Endothelial cell of umbilical vein (primary cell): ENCODE measurements around the gene JSRP1. TPM values are rescaled to one million over a fixed set of nuclear protein-coding genes. Genes with fewer than 3 reads are reported as not detected.

Source experiments
- BruUV-seq: library from RNA; stranded (reverse); fragments of 400-500 nt; replicated peaks from 2 replicates; lab custom pipeline; 2021; lab: Mats Ljungman, UMichigan
- CTCF ChIA-PET: fragments of 300-600, 350-600 bp; sonication (Branson Sonifier 250); formaldehyde crosslinking; loops from one replicate; lab custom pipeline; 2021; ENCODE audit warnings: antibody characterized with exemption, inconsistent platforms; lab: Charles Lee
- POLR2A ChIA-PET: fragments of 300-600, 350-600 bp; sonication (Branson Sonifier 250); formaldehyde crosslinking; loops from one replicate; lab custom pipeline; 2021; ENCODE audit warnings: antibody characterized with exemption, inconsistent platforms; lab: Charles Lee
- DNase-seq: peaks from one replicate; pipeline ENCODE4 v3.0.0-alpha.2; 2011; ENCODE audit warnings: low read depth, low spot score
- FAIRE-seq: peaks from 2 replicates; lab custom pipeline; 2011; peaks lifted over from hg19 to GRCh38; lab: Jason Lieb, UNC
- H2AFZ ChIP-seq: 2 replicates; pipeline ENCODE4 v1.6.0; 2012; ENCODE audit warnings: low read depth, low read length, control low read depth, inconsistent platforms
- H3K27ac ChIP-seq: 2 replicates; pipeline ENCODE4 v1.5.1; 2011; ENCODE audit warnings: low read depth, mild to moderate bottlenecking, control low read depth, low read length, moderate library complexity; ENCODE audit not compliant: insufficient read depth
- H3K27me3 ChIP-seq, 2 experiments: 2 replicates each; pipeline versions ENCODE4 v1.6.0 to v1.6.1; 2011; ENCODE audit warnings: low read length in 2 of 2, mixed read lengths in 1 of 2; ENCODE audit not compliant: control insufficient read depth in 2 of 2, insufficient read depth in 2 of 2
- H3K36me3 ChIP-seq, 2 experiments: 2 replicates in 1 of 2; 3 replicates in 1 of 2; pipeline ENCODE4 v1.5.1; 2011; ENCODE audit warnings: low read length in 2 of 2, mild to moderate bottlenecking in 1 of 2, moderate library complexity in 1 of 2; ENCODE audit not compliant: control insufficient read depth in 2 of 2, insufficient read depth in 2 of 2; ENCODE audit errors: extremely low read depth in 1 of 2
- H3K4me1 ChIP-seq: 3 replicates; pipeline ENCODE4 v1.5.1; 2011; ENCODE audit warnings: mild to moderate bottlenecking, low read length; ENCODE audit not compliant: control insufficient read depth, insufficient read depth; ENCODE audit errors: extremely low read depth
- H3K4me2 ChIP-seq: 2 replicates; pipeline ENCODE4 v1.6.1; 2011; ENCODE audit warnings: low read length, control low read depth, mixed read lengths; ENCODE audit not compliant: insufficient read depth
- H3K4me3 ChIP-seq, 3 experiments: fragments of 200-600 bp in 1 of 3; sonication (generic), shearing (Covaris generic) in 1 of 3; replicated peaks in 1 of 3; 2 replicates each; pipeline ENCODE4 v1.5.1; 2011 to 2016; ENCODE audit warnings: control low read depth in 3 of 3, low read length in 3 of 3, mild to moderate bottlenecking in 2 of 3, inconsistent platforms in 1 of 3, low read depth in 1 of 3, moderate library complexity in 1 of 3; ENCODE audit not compliant: insufficient read depth in 1 of 3
- H3K79me2 ChIP-seq: 2 replicates; pipeline ENCODE4 v1.6.0; 2012; ENCODE audit warnings: low read length, inconsistent platforms; ENCODE audit not compliant: control insufficient read depth, insufficient read depth
- H3K9ac ChIP-seq: replicated peaks from 2 replicates; pipeline ENCODE3; 2011; ENCODE audit warnings: low read length, control low read depth; ENCODE audit not compliant: insufficient read depth; ENCODE audit errors: extremely low read depth
- H3K9me1 ChIP-seq: replicated peaks from 3 replicates; pipeline ENCODE4 v1.6.0; 2011; ENCODE audit warnings: mild to moderate bottlenecking, low read length; ENCODE audit not compliant: control insufficient read depth, insufficient read depth; ENCODE audit errors: extremely low read depth
- H3K9me3 ChIP-seq: replicated peaks from 2 replicates; pipeline ENCODE4 v1.5.1; 2012; ENCODE audit warnings: low read length, inconsistent platforms; ENCODE audit not compliant: control insufficient read depth, insufficient read depth
- H4K20me1 ChIP-seq: replicated peaks from 2 replicates; pipeline ENCODE3; 2011; ENCODE audit warnings: mild to moderate bottlenecking, low read length; ENCODE audit not compliant: control insufficient read depth, insufficient read depth; ENCODE audit errors: extremely low read depth
- CTCF ChIP-seq, 2 donors: IDR thresholded peaks; 1 replicate in 1 of 2; 2 replicates in 1 of 2; pipeline ENCODE4 v1.5.1; 2011; ENCODE audit warnings: low read length in 2 of 2, mild to moderate bottlenecking in 2 of 2, moderate library complexity in 2 of 2, control low read depth in 1 of 2, inconsistent platforms in 1 of 2, low read depth in 1 of 2; ENCODE audit not compliant: insufficient read depth in 1 of 2; ENCODE audit errors: extremely low read depth in 1 of 2
- EZH2 ChIP-seq: IDR thresholded peaks from 2 replicates; pipeline ENCODE4 v1.6.1; 2012; ENCODE audit warnings: borderline replicate concordance, low read depth, mild to moderate bottlenecking, moderate library complexity, low read length, inconsistent platforms; ENCODE audit not compliant: severe bottlenecking
- FOS ChIP-seq: IDR thresholded peaks from 2 replicates; pipeline ENCODE4 v1.6.1; 2011; ENCODE audit warnings: mild to moderate bottlenecking, low read length, moderate library complexity, borderline replicate concordance; ENCODE audit not compliant: insufficient read depth
- GATA2 ChIP-seq: IDR thresholded peaks from 2 replicates; pipeline ENCODE4 v1.7.0; 2011; ENCODE audit warnings: low read depth, mild to moderate bottlenecking, moderate library complexity, mixed read lengths, low read length; ENCODE audit not compliant: insufficient read length, insufficient read depth
- JUN ChIP-seq: IDR thresholded peaks from 2 replicates; pipeline ENCODE4 v1.6.1; 2011; ENCODE audit warnings: borderline replicate concordance, low read depth; ENCODE audit not compliant: insufficient read length, insufficient read depth
- MAX ChIP-seq: IDR thresholded peaks from 2 replicates; pipeline ENCODE4 v1.6.1; 2011; ENCODE audit not compliant: insufficient read depth, insufficient read length
- MYC ChIP-seq: IDR thresholded peaks from one replicate; pipeline ENCODE4 v1.6.1; 2011; ENCODE audit warnings: mild to moderate bottlenecking, low read depth, low read length
- POLR2A ChIP-seq: IDR thresholded peaks from 2 replicates; pipeline ENCODE4 v1.6.1; 2012; ENCODE audit warnings: low read depth, mild to moderate bottlenecking, control low read depth, low read length
- POLR2AphosphoS5 ChIP-seq: IDR thresholded peaks from 2 replicates; pipeline ENCODE4 v1.6.1; 2012; ENCODE audit warnings: low read depth, mild to moderate bottlenecking, control low read depth, low read length, moderate library complexity; ENCODE audit not compliant: insufficient read depth
- dilution Hi-C: fragments of 300-500 bp; cut with MboI; formaldehyde crosslinking; loops from one replicate; pipeline ENCODE4 v1.15.0; 2019; ENCODE audit warnings: low sequenced_read_pairs; ENCODE audit not compliant: extremely low pct_ligation_motif_present
- intact Hi-C: fragments of 100-400 bp; cut with micrococcal nuclease; formaldehyde crosslinking; loops from one replicate; pipeline ENCODE4 v1.10.0; 2022
- polyA plus RNA-seq, 4 experiments: library from polyadenylated mRNA; depleted of rRNA in 3 of 4; stranded (reverse) in 3 of 4; unstranded in 1 of 4; fragments of >200 nt; gene quantifications; 2 replicates each; pipeline versions ENCODE4 v1.2.1 to v1.2.3, GENCODE V29; 2011 to 2012; ENCODE audit warnings: missing spikeins in 1 of 4
- total RNA-seq: library from RNA; stranded (reverse); gene quantifications from 2 replicates; pipeline ENCODE4 v1.2.3, GENCODE V29; 2021

JSRP1 gene
- total and polyA plus RNA-seq, 2 donors (not counting 3 experiments of a cell fraction or from before 2014, with no cell fraction given), result not detected

- Histone ChIP-seq H3K9me3 (no peaks in the 10 kb centered on the region), H3K36me3 (peaks cover 7 to 40% of the 10 kb centered on the region in 2 experiments), H4K20me1 (no peaks in the 10 kb centered on the region), H2AFZ (no peak overlapping the region), H3K4me3 (no peak overlapping the region), H3K9ac (no peak overlapping the region), H3K79me2 (no peaks in the 10 kb centered on the region), H3K27me3 (no peaks in the 10 kb centered on the region), H3K4me1 (peaks cover 7% of the 10 kb centered on the region), H3K9me1 (no peaks in the 10 kb centered on the region), H3K4me2 (no peak overlapping the region), H3K27ac (no peak overlapping the region)
- POLR2A ChIA-PET, result no interaction called here
- intact Hi-C loops, result loop anchor here (5.0 kb wide), 1 partner anchor 42 kb away; no protein-coding TSS in a partner anchor
- no TSS peak for BruUV-seq
- TF ChIP-seq EZH2, result no peak
- TF ChIP-seq POLR2AphosphoS5, result no peak
- TF ChIP-seq POLR2A, result no peak
- no peak for TF ChIP-seq CTCF (IDR thresholded peaks at IDR 0.05; ENCODE audit: extremely low read depth in 1 of 2, insufficient read depth in 1 of 2, low read depth in 1 of 2, low read length in 2 of 2)
- TF ChIP-seq GATA2, result no peak
- TF ChIP-seq JUN, result no peak
- TF ChIP-seq MAX, result no peak
- TF ChIP-seq FOS, result no peak
- no peak for TF ChIP-seq MYC
- FAIRE-seq, result no peak
- CTCF ChIA-PET, result interaction anchor here (0.6 to 1.9 kb wide), 5 partner anchors 10 to 450 kb away, joined by 3 to 13 read pairs (median 4); no protein-coding TSS in a partner anchor
- dilution Hi-C loops, result no loop called here
- DNase-seq, result no peak
These were observed 47.2 kb downstream of the JSRP1 start for GRCh38 chr19:2208975-2209374.
